Activated T-helper 1 cell treated with anti-CD3 and anti-CD28 coated beads, Interleukin-2, amount 50 U/mL, for 16 hours (primary cell): ENCODE data around the gene PLXNB2.
"Not testable (repeated sequence)": the region's sequence is repeated elsewhere in the genome, so short reads cannot be mapped to it uniquely, and the experiment has no call there.

ENCODE experiments used
- DNase-seq, 2 donors: peaks; one replicate each; pipeline ENCODE4 v3.0.0-alpha.2; 2020; ENCODE audit warnings: low read depth in 1 of 2, low spot score in 1 of 2

Gene PLXNB2

DNA sequence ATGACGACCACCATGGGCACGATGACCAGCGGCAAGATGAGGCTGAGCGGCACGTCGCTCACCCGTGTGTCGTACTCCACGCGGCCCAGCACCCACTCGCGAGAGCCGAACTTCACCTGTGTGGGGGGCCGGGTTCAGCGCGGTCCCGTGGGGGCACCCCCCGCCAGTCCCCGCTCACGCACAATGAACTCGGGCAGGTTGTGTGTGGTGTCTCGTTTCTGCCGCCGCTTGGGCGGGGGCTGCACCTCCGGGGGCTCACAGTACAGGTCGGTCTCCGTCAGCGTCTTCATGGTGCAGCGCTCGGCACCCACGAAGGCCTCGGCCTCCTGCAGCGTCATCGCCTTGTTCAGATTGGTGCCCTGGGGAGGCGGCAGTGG, 26.1 kb downstream of the PLXNB2 start:
- DNase-seq = no peak

DNA sequence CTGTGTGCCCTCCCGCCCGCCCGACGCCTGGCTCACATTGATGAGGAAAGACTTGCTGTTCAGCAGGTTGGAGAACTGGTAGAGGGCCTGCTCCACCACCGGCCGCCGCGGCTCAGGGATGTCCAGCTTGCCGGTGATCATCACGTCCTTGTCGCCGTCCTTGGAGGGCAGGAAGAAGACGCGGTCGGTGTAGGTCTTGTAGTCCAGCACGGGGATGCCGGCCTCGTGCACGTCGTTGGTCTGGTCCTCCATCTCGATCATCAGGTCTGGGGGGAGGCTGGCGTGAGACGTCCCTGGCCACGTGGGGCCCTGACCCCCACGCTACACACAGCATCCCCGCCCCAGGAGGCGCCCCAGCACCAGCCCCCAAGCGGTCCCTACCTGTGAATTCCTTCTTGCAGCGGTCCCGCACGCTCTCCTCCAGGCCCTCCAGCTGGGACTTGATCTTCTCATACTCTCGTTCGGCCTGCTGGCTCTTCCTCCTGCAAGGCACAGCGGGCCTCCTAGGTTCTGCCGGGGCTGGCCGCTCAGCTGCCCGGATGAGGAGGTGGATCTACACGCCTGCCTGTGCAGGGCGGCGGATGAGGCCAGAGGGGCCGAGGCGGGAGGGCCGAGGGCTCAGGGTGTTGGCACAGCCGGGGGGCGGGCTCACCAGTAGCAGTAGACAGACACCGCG, 26.6 kb downstream of the PLXNB2 start:
- DNase-seq = no peak

DNA sequence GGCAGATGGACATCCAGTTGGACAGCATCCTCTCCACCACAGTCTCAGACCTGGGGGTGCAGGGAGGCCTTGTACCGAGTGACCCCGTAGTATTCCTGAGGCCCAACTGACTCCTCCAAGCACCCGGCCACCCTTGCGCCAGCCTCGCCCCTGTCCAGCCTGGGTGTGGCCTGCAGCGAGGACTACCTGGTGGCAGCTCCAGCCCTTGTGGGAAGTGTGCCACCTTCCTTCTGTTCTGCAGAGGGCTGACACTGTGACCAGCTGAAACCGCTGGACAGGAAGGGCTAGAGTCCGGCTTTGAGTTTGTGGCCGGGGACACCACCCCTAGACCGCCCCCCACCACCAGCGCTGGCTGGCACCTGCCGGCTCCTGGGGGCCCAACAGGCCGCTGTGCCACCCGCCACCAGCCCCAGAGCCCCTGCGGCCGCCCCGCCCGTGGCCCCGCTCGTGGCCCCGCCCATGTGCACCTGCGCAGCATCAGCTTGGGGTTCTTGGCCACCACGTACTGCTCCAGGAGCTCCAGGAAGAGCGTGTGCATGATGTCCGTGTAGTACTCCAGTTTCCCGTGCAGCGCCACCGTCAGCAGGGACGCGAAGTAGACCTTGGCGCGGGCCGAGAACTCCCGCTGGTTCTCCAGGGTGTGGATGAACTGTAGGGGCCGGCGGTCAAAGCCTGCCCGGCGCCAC, 27.3 kb downstream of the PLXNB2 start:
- no peak for DNase-seq

DNA sequence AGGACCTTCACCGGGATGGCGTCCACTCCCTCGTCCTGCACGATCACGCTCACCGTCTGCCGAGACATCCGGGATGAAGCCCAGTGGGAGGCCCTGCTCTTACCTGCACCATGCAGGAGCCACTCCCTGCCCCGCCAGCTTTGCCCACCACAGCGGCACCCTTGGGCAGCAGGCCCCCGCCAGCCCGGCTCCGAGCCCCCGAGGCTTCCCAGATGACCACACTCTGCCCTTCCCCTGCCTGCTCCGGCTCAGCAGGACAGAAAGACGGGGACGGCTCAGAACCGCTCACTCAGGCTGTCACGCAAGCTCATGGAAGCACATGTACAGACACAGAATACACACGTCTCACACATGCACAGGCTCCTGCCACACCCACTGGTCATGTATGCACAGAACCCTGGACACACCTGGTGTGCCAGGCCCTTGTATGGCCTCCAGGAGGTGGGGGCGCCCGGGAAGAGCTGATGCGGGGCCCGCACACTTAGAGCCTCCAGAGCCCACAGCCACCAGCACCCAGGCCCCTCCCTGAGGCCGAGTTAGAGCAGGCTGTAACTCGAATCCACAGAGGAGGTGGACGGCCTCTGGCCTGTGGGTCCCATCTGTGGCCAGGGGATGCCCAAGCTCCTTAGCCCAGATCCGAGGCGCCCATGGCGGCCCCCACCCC, 28.4 kb downstream of the PLXNB2 start:
- DNase-seq = no peak

DNA sequence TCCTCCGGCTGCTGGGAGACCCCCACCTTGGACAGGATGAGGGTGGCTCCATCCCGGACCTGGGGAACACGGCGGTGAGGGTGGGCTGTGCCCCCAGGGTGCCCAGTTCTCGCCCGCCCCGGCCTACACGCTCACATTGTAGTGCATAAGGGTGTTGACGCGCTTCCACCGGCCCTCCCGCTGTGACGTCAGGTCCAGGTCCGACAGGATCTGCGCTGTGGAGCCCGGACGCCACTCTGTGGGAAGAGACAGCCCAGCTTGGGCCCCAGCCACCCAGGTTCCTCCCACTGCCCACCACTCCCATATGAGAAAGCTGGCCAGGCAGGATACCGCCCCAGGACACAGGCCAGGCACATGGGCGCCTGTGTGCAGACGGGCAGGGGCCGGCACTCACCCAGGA, 29.0 kb downstream of the PLXNB2 start:
- no peak for DNase-seq

DNA sequence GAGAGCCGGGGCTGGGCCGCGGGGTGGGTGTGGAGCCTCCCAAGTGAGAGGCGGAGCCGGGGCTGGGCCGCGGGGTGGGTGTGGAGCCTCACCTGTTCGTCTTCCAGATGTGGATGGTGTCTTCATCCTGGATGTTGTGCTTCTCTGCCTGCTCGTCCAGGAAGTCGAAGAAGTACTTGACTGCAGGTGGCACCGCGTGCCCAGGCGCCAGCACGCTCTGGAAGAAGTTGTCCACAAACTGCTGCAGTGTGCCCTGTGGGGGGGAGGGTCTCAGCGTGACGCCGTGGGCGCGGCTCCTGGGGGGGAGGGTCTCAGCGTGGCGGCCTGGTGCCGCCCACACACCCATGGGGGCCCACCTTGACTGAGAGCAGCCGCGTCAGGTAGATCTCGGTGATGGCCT, 29.7 kb downstream of the PLXNB2 start:
- no peak for DNase-seq

DNA sequence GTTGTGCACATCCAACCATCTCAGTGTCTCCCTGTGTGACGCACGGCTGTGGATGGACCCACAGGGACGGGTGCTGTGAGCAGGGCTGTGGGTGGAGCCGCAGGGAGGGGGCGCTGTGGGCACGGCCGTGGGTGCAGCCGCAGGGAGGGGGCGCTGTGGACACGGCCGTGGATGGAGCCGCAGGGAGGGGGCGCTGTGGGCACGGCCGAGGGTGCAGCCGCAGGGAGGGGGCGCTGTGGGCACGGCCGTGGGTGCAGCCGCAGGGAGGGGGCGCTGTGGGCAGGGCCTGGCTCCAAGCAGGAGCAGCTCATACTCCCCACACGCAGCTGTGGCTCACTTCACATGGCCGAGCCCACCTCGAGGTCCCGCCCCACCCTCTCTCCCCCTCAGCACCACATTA, 31.3 kb downstream of the PLXNB2 start:
- no peak for DNase-seq

DNA sequence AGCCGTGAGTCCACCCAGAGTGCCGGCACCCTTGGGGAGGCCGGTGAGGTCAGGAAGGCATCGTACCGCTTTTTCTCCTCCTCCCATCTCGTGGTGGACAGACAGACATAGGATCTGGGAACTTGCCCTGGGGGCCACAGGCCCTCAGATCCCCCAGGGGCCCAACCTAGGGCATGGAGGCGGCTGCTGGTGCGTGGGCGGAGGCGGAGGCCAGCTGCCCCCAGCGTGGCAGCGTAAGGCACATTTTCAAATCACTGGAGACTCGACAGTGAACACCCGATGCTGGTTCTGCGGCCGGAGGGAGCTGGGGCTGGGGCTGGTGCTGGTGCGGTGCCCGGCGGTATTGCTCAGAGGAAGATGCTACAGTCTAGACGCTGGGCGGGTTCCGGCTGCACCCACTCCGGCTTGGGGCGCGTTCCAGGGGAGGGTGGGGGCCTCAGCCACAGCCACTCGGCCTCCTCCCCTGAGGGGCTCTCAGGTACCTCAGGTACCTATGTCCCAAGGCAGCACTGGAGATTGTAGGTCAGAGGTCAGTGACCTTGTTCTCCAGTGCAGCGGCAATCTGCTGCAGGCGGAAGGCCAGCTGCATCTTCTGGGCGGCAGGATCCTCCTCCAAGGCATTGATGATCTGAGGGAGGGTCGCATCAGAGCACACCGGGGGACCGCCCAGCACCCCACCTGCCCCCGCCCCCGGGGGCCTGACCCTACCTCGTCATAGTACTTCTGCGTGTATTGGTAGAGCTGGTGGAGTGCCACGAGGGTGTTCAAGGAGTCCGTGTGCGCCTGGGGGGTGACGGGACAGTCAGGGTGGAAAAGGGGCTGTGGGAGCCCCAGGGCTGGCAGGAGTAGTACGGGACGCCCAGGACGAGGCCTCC, 32.0 kb downstream of the PLXNB2 start:
- DNase-seq = no peak

DNA sequence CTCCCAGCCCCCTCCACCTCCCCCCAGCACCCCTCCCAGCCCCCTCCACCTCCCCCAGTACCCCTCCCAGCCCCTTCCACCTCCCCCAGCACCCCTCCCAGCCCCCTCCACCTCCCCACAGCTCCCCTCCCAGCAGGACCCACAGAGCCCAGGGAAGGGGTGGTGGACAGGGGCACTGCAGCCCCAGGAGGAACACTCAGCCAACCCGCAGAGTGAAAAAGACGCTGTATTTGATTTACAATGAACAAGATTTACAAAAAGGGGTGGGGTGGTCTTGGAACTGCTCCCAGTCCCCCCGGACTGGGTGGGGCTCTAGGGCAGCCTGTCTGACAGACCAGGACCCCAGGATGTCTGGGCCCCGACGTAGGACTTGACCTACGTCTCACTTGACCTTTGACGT, 32.7 kb downstream of the PLXNB2 start:
- DNase-seq = no peak

DNA sequence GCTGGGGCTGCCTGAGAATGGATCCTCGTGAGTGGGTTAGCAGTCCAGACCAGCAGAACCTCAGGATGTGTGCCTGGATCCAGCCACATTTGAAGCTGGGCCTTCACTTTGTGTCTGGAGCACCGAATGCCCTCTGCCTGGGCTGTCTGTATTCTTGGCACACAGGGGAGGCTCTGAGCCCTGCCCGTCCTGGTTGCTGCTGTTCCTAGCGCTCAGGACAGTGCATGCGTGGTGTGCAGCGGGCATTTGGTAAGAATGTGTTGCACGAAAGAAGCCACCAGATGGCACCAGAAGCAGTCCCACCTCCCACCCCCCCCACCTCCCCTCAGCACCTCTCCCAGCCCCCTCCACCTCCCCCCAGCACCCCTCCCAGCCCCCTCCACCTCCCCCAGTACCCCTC, 33.1 kb downstream of the PLXNB2 start:
- no peak for DNase-seq

DNA sequence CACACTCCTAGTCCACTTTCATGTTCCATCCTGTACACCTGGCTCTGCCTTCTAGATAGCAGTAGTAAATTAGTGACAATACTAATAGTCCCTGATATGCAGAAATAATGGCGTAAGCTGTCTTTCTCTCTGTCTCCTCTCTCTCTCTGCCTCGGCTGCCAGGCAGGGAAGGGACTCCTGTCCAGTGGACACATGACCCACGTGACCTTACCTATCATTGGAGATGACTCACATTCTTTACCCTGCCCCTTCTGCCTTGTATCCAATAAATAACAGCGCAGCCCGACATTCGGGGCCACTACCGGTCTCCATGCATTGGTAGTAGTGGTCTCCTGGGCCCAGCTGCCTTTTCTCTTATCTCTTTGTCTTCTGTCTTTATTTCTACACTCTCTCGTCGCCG, 33.7 kb downstream of the PLXNB2 start:
- DNase-seq = not testable (repeated sequence)

DNA sequence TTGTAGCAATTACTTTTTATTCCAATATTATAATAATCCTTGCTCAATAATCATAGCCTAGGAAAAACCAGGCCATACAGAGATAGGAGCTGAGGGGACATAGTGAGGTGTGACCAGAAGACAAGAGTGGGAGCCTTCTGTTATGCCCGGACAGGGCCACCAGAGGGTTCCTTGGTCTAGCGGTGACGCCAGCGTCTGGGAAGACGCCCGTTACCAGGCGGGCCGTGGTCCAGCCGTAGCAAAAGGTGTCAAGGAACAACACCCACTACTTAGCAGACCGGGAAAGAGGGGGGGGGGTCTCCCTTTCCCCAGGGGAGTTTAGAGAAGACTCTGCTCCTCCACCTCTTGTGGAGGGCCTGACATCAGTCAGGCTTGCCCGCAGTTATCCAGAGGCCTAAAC, 34.1 kb downstream of the PLXNB2 start:
- DNase-seq = not testable (repeated sequence)

DNA sequence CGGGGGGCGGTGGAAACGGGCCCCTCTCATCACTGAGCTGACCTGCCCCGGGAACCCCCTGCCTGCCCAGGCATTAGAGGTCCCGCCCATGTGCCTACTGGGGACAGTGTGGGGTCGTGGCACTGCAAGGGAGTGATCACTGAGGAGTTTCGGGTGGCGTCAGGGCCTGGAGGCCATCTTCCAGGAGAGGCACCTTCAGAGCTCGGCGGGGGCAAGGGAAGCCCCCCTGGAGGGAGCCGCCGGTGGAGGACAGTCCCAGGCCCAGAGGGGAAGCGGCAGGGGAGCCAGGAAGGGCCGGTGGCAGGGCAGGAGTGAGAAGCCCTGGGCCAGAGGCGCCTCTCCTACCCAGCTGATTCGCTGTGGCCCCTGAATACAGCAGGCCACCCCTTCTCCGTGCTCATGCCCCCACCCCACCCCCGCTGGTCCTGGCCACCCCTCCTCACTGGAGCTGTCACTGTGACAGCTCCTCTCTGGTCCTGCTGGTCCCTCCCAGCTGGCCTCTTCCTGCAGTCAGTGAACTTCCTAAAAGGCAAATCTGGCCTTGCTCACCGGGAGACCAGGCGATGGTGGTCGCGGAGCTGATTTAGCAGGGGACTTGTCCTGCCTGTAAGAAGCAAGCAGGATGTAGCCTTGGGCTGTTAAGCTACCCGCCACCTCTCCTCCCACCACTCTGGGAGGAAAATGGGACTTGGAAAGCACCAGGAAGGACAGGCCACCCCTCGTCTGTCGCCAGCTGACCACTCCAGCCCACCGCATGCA, 35.2 kb downstream of the PLXNB2 start:
- no peak for DNase-seq

DNA sequence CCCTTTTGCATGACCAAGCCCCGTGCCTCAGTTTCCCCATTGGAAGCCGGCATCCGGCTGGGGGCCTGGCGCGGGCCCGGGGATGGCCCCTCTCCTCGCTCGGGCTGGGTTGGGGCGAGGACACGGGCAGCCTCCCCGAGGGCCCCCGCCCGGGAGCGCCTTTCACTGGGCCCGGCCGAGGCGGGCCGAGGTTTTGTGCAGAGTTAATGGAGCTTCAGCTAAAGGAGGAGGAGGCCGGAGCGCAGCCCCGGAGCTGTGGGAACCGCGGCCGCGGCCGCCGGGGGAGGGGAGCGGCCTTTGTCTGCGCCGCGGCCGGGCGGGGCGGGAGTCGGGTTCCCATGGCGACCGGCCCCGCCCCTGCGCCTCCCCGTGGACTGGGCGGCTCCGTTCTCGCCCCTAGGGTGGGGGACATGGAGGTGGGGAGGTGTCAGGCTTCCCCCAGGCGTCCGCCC, 35.9 kb downstream of the PLXNB2 start:
- DNase-seq = peak in 1 of 2 donors; percentile 41

DNA sequence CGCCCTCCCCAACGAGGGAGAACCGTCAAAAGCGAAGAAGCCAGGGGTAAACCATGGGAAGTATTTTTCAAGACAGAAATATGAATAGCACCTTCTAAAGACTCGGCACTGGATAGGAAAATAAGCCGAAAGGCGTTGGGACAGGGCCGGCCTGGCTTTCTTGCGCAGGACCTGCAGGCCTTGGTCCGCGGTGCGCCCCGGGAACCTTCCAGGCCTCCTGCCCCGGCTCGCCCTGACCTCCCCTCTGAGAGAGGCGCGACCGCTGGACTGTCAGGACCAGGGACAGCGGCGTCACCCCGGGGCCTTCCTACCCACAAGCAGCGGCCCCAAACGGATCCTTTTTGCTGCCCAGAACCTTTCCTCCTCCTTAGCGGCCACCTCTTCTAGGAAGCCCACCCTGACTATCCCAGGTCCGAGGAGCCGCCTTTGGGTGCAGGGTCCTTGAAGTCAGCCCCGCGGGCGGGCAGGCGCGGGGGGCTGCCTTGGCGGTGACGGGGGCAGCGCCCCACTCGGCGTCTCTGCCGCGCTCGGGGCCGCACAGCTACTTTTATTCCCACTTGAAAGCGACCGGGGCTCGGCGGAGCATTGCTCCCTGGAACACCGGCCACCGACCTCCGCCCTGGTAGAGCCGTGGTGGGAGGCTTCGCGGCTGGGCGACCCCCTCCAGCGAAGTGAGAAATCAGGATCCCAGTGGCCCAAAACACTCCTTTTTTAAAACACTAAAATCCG, 36.6 kb downstream of the PLXNB2 start:
- peak; percentile 39 to 49 for DNase-seq

DNA sequence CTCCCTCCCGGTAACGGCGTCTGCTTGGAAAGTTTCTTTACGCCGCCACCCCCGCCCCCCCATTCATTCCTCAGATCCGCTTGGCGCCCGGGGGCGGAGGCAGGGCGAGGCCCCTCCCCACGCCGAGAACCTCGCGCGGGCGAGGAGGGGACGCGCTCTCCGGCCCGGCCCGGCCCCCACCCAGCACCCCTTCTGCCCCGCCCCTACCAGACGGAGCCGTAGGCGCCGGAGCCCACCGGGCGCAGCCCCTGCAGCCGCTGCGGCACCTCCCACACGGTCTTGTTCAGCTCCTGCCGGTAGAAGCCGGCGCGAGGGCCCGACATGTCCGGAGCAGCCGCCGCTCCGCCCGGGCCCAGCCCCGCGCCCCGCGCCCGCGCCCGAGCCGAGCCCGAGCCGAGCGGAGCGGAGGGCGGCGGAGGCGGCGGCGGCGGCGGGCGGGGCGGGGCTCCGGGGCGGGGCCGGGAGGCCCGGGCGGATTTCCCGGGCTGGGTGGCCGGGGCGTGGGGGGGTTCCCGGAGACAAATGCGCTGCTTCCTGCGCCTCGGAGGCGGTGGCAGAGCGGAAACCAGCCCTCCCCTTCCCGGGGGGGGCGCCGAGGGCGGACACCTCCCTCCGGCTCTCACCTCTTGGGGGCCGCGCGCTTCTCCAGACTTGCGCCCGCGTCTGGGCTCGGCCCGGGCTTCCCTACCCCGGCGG, 37.3 kb downstream of the PLXNB2 start, which contains the start of gene MAPK11:
MAPK11 (minus strand) TSS at position 411 of the 696 bp plus-strand sequence; CDS start at position 323, 88 bp downstream.
- peak; percentile 39 to 65 for DNase-seq

DNA sequence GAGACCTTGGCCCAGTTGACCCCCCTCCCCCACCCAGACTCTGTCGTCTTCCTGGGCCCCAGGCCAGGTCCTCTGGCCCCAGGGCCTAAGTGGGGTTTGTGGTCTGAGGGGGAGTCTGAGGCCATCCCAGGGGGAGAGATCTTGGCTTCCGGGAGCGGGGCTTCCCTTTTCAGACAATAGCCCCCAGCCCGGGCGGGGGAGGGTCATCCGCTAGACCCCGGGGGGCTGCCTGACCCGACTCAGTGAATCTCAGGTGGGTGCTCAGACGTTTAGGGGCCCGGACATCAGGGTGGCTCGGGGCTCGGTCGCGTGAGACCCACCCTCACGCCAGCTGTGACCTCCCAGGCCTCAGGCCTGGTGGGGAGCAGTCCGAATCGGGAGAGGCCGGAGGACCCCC, 37.9 kb downstream of the PLXNB2 start:
- no peak for DNase-seq

DNA sequence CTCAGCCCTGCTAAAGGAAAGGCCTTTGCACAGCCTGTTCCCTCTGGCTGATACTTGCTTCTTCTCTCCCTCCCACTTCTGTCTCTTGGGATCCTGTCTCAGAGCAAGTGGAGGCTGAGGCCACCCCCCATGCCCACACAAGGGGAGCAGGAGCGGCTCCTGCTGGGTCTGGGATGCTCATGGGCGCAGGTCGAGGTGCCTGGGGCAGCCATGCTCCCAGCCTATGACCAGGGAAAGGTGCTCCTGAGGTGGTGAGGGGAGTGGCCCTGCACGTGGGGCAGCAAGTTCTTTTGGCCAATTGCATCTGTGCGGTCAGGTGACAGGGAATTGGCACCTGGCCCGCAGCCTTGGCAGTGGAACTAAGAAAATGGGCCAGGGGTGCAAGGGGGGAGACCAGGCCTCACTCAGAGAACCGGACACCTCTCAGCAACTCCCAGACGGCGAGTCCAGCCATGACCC, 38.8 kb downstream of the PLXNB2 start:
- DNase-seq = no peak
